Endothelial cell (in vitro differentiated cells): ENCODE data around the gene ZNF644. TPM values are rescaled to one million over a fixed set of nuclear protein-coding genes. Genes with fewer than 3 reads are reported as not detected.
A peak's percentile ranks its signal among the peaks of the same experiment; 100 is the strongest.

Experiments used
- DNase-seq: peaks from one replicate; pipeline ENCODE4 v3.0.0; 2021; ENCODE audit warnings: low spot score
- H3K27ac Mint-ChIP-seq: one replicate; pipeline ENCODE4 v1.8.0; 2021; ENCODE audit warnings: mixed read lengths, inconsistent platforms; ENCODE audit not compliant: unreplicated experiment
- H3K27me3 Mint-ChIP-seq: one replicate; pipeline ENCODE4 v1.8.0; 2021; ENCODE audit warnings: mild to moderate bottlenecking, moderate library complexity, mixed read lengths, inconsistent platforms; ENCODE audit not compliant: unreplicated experiment
- H3K36me3 Mint-ChIP-seq: one replicate; pipeline ENCODE4 v1.8.0; 2021; ENCODE audit warnings: mild to moderate bottlenecking, low read depth, mixed read lengths, inconsistent platforms; ENCODE audit not compliant: unreplicated experiment
- H3K4me1 Mint-ChIP-seq: one replicate; pipeline ENCODE4 v1.8.0; 2021; ENCODE audit warnings: mild to moderate bottlenecking, mixed read lengths, inconsistent platforms; ENCODE audit not compliant: unreplicated experiment
- H3K4me3 Mint-ChIP-seq: one replicate; pipeline ENCODE4 v1.8.0; 2021; ENCODE audit warnings: mild to moderate bottlenecking, mixed read lengths, inconsistent platforms; ENCODE audit not compliant: unreplicated experiment
- H3K9me3 Mint-ChIP-seq: one replicate; pipeline ENCODE4 v1.8.0; 2021; ENCODE audit warnings: mixed read lengths, inconsistent platforms; ENCODE audit not compliant: unreplicated experiment
- total RNA-seq: library from RNA; stranded (reverse); fragmentation: NEBNext Ultra II Directional; extraction: Animal tissue kit (Norgen Biotek cat#: 25700); gene quantifications from one replicate; pipeline ENCODE4 v1.2.1, GENCODE V29; 2021; ENCODE audit not compliant: unreplicated experiment
- TF ChIP-seq, protein P1 (sequence below): fragments of 200-600 bp; sonication (generic); IDR thresholded peaks from one replicate; pipeline ENCODE4 v1.5.0; 2021; ENCODE audit warnings: antibody characterized with exemption; ENCODE audit not compliant: unreplicated experiment

ZNF644 gene
- total RNA-seq, 1 donor from 2014 or later = 67.1 TPM

DNA sequence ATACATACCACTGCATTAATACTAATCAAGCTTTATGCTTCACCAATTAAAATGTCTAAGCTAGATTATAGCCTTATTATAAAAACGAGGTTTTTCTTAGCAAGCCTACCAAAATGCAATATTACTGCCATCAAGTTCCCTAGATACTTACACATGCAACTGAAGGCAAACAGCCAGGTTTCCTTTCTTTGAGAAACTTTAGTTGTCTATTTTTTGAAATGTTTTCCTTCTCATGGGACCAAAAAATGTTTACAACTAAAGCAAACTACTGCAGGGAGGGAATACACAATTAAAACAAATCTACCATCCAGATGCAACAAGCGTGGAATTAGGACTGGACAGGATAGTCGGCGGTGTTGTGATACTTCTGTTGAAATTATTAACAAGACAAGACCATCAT lies 1.3 kb downstream of the ZNF644 start:
- TF ChIP-seq, protein P1, sequence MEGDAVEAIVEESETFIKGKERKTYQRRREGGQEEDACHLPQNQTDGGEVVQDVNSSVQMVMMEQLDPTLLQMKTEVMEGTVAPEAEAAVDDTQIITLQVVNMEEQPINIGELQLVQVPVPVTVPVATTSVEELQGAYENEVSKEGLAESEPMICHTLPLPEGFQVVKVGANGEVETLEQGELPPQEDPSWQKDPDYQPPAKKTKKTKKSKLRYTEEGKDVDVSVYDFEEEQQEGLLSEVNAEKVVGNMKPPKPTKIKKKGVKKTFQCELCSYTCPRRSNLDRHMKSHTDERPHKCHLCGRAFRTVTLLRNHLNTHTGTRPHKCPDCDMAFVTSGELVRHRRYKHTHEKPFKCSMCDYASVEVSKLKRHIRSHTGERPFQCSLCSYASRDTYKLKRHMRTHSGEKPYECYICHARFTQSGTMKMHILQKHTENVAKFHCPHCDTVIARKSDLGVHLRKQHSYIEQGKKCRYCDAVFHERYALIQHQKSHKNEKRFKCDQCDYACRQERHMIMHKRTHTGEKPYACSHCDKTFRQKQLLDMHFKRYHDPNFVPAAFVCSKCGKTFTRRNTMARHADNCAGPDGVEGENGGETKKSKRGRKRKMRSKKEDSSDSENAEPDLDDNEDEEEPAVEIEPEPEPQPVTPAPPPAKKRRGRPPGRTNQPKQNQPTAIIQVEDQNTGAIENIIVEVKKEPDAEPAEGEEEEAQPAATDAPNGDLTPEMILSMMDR = no peak

DNA sequence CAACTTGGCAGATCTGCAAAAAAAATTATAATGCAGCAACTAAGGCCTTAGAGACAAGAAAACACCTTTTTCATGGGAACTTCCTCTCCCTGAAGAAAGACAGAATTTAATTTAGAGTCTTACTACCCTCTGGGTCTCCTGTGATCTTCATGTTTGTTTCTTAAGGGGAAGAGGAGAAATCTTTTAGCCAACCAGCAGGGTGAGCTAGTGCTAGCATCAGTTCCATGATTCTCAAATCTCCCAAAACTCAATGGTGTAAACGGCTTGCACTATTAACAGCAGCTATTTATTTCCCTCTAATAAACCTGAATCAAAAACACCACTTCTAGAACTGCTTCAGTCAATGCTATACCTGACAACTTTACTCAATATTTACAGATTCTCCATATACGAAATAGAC lies 3.8 kb downstream of the ZNF644 start:
- H3K36me3 Mint-ChIP-seq = peaks cover 11% of the 10 kb centered on the region
- peak overlapping the region; percentile 79 for H3K4me3 Mint-ChIP-seq
- no peaks in the 10 kb centered on the region for H3K9me3 Mint-ChIP-seq
- H3K4me1 Mint-ChIP-seq = peaks cover 44% of the 10 kb centered on the region
- no peak for DNase-seq
- H3K27ac Mint-ChIP-seq = peak overlapping the region; percentile 44
- TF ChIP-seq, protein P1 = peak; percentile 26
- H3K27me3 Mint-ChIP-seq = peaks cover 14% of the 10 kb centered on the region

More for the DNA sequence above, 1.3 kb downstream of the ZNF644 start:
- Mint-ChIP-seq H3K4me1 (peaks cover 35% of the 10 kb centered on the region), H3K27me3 (peaks cover 14% of the 10 kb centered on the region), H3K36me3 (peaks cover 11% of the 10 kb centered on the region), H3K27ac (peak overlapping the region; percentile 99), H3K9me3 (no peaks in the 10 kb centered on the region), H3K4me3 (peak overlapping the region; percentile 99)
- DNase-seq = no peak

DNA sequence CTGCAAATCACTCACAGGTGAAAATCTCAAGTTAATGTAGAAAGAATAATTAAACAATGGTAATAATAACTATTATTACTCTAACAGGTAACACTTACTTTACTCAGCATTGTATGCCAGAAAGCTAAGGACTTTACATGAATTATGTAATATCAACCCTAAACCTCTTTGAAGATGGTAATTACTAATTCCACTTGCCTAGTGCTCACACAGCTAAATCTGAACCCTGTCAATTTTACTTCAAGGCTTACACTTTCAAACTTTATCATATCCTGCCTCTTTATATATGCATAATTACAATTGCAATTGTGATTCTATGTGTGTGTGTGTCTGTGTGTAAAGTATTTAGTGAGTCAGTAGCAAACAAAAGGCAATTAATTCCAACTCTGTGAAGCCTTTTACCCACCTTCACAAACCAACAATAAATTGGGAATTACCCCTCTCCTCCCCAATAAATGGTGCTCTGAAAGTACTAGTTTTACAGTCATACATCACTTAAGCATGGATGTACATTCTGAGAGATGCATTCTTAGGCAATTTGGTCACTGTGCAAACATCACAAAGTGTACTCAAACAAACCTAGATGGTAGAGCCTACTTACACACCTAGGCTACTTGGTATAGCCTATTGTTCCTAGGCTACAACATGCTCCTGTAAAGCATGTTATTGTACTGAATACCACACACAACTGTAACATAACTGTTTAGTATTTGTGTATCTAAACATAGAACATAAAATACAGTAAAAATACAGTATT lies 5.9 kb downstream of the ZNF644 start:
- H3K27ac Mint-ChIP-seq = no peak overlapping the region
- peaks cover 45% of the 10 kb centered on the region for H3K4me1 Mint-ChIP-seq
- TF ChIP-seq, protein P1 = no peak

DNA sequence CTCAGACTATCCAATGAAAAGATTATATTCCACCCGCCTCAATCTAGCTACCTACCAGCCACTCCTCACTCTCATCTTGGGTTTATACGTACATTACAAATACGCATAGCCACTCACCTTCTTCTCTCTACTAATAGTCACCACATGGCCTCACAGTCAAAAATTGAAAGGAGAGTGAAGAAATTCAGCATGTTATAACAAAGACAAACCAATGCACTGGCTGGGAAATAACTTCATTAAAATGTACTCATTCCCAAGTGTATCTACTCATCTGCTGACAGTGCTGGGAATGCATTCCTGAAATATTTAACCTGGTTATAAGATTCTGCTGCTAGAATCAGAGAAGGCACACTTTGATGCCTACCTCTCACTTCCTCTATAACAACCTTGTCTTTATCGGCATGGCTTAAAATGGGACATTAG lies 6.5 kb downstream of the ZNF644 start:
- TF ChIP-seq, protein P1 = no peak
- peak overlapping the region; percentile 87 for H3K27ac Mint-ChIP-seq
- peaks cover 6% of the 10 kb centered on the region for H3K36me3 Mint-ChIP-seq
- H3K9me3 Mint-ChIP-seq = no peaks in the 10 kb centered on the region
- H3K4me3 Mint-ChIP-seq = no peak overlapping the region
- H3K4me1 Mint-ChIP-seq = peaks cover 40% of the 10 kb centered on the region
- DNase-seq = no peak
- peaks cover 3% of the 10 kb centered on the region for H3K27me3 Mint-ChIP-seq

More for the DNA sequence above, 5.9 kb downstream of the ZNF644 start:
- no peaks in the 10 kb centered on the region for H3K9me3 Mint-ChIP-seq
- DNase-seq = no peak
- H3K4me3 Mint-ChIP-seq = no peak overlapping the region
- H3K36me3 Mint-ChIP-seq = peaks cover 10% of the 10 kb centered on the region
- peaks cover 6% of the 10 kb centered on the region for H3K27me3 Mint-ChIP-seq

DNA sequence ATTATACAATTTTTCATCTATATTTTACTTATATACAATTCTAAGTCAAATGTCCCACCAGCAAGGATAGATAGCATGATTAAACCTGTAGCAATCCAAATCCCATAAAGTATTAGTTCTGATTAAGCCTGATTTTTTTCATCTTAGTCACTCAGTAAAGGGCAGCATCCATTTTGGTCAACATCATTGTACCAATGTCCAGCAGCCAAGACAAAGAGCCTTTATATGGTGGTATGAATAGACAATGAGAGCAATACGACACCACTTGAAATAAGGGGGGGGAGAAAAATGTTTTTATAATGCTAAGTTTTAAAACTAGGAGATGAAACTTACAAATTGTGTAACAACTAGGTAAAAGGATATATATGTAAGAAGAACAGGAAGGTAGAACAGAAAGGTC lies 7.4 kb downstream of the ZNF644 start:
- peaks cover 33% of the 10 kb centered on the region for H3K4me1 Mint-ChIP-seq
- H3K36me3 Mint-ChIP-seq = peaks cover 6% of the 10 kb centered on the region
- no peak for DNase-seq
- no peak overlapping the region for H3K27ac Mint-ChIP-seq
- no peak overlapping the region for H3K4me3 Mint-ChIP-seq
- TF ChIP-seq, protein P1 = no peak
- no peaks in the 10 kb centered on the region for H3K9me3 Mint-ChIP-seq
- peaks cover 3% of the 10 kb centered on the region for H3K27me3 Mint-ChIP-seq
